ENCODE results near the gene ADAR. TPM values are rescaled to one million over a fixed set of nuclear protein-coding genes. Genes with fewer than 3 reads are reported as not detected.

The ADAR gene
- total and polyA plus RNA-seq, 2 of the 8 experiments (the other 6 are each of a cell fraction or from before 2014, with no cell fraction given): 125 to 242 TPM

- H3K79me2 ChIP-seq (ENCODE audit: control insufficient read depth in 1 of 2, insufficient read depth in 2 of 2, low read length in 2 of 2): no peaks in the 10 kb centered on the region
- H2BK12ac ChIP-seq (ENCODE audit: low read depth, low read length): no peak overlapping the region
- no peak overlapping the region for H3K9ac ChIP-seq (replicated peaks in 1 of 4; ENCODE audit: extremely low read depth in 1 of 4, low read depth in 3 of 4, low read length in 3 of 4)
- DNase-seq (ENCODE audit: low read depth in 1 of 2, low spot score in 2 of 2): no peak
- H3K4me2 ChIP-seq (ENCODE audit: insufficient read depth in 1 of 2, low read depth in 2 of 2, low read length in 2 of 2): no peak overlapping the region
- no peak overlapping the region for H2BK120ac ChIP-seq (replicated peaks; ENCODE audit: low read depth, low read length)
- no peak overlapping the region for H4K8ac ChIP-seq (ENCODE audit: extremely low read depth, insufficient read depth, low read length)
- H3K14ac ChIP-seq (ENCODE audit: insufficient read length): no peak overlapping the region
- H4K91ac ChIP-seq (replicated peaks; ENCODE audit: insufficient read length, low read length): no peak overlapping the region
- ChIA-PET CTCF (ENCODE audit: partially characterized antibody) (interaction anchor here (1.0 to 1.1 kb wide), 2 partner anchors 108 to 110 kb away, joined by 3 to 4 read pairs; no protein-coding TSS in a partner anchor), POLR2A (ENCODE audit: partially characterized antibody) (interaction anchor here (1.4 kb wide), 1 partner anchor 13 kb away, joined by 3 read pairs; no protein-coding TSS in a partner anchor)
- H4K20me1 ChIP-seq (replicated peaks in 1 of 2; ENCODE audit: control insufficient read depth in 1 of 2, insufficient read depth in 2 of 2, low read length in 2 of 2): no peaks in the 10 kb centered on the region
- peaks cover 0 to 4% of the 10 kb centered on the region in 2 experiments; a peak in 1 of 4 replicates for H3K9me3 ChIP-seq (ENCODE audit: insufficient read depth in 2 of 2, low read depth in 1 of 2, low read length in 1 of 2)
- TF ChIP-seq CREB1 (IDR thresholded peaks at IDR 0.05) (no peak), RAD21 (IDR thresholded peaks at IDR 0.05 in 1 of 2, conservative IDR thresholded peaks at IDR 0.05 in 1 of 2; ENCODE audit: low read depth in 2 of 2, low read length in 2 of 2) (no peak), GABPA (IDR thresholded peaks at IDR 0.05; ENCODE audit: borderline replicate concordance, insufficient read depth, low read length) (no peak), ATF3 (IDR thresholded peaks at IDR 0.05; ENCODE audit: insufficient read depth, low read depth, low read length) (no peak), SIN3A (conservative IDR thresholded peaks at IDR 0.05 in 1 of 2, IDR thresholded peaks at IDR 0.05 in 1 of 2; ENCODE audit: low read depth in 1 of 2, low read length in 2 of 2) (no peak), EP300 (IDR thresholded peaks at IDR 0.05; ENCODE audit: borderline replicate concordance in 1 of 2, low read depth in 2 of 2, low read length in 2 of 2) (no peak)
- no peaks in the 10 kb centered on the region for H3K36me3 ChIP-seq (ENCODE audit: control insufficient read depth in 2 of 4, insufficient read depth in 4 of 4, low read length in 3 of 4)
- no peaks in the 10 kb centered on the region for H3K4me1 ChIP-seq (replicated peaks in 1 of 4; ENCODE audit: control insufficient read depth in 3 of 4, insufficient read depth in 4 of 4, low read length in 3 of 4)
- H3K56ac ChIP-seq (replicated peaks; ENCODE audit: insufficient read length, low read depth, low read length): no peak overlapping the region
- no peak overlapping the region for H3K4me3 ChIP-seq (ENCODE audit: extremely low read depth in 1 of 4, insufficient read depth in 2 of 4, low read depth in 3 of 4, low read length in 4 of 4)
- no peak for FAIRE-seq
- H3K4ac ChIP-seq (replicated peaks; ENCODE audit: insufficient read length, low read depth, low read length): no peak overlapping the region
- no peak overlapping the region for H3K27ac ChIP-seq (ENCODE audit: low read depth, low read length)
- no peaks in the 10 kb centered on the region for H3K27me3 ChIP-seq (replicated peaks in 1 of 4; ENCODE audit: control insufficient read depth in 3 of 4, extremely low read depth in 1 of 4, insufficient read depth in 3 of 4, low read length in 3 of 4)
- no peak overlapping the region for H2BK5ac ChIP-seq (ENCODE audit: low read depth, low read length)
- no peaks in the 10 kb centered on the region for H3K79me1 ChIP-seq (ENCODE audit: low read depth, low read length)
- H3K18ac ChIP-seq (ENCODE audit: extremely low read depth, low read length): no peak overlapping the region
- no peak overlapping the region for H2BK15ac ChIP-seq (ENCODE audit: low read length)
- no peak overlapping the region for H4K5ac ChIP-seq (ENCODE audit: insufficient read length, low read depth, low read length)
- no peak overlapping the region for H2AFZ ChIP-seq (ENCODE audit: low read length)
- no peak overlapping the region for H2BK20ac ChIP-seq (ENCODE audit: low read length)
- H3K23me2 ChIP-seq (ENCODE audit: low read depth, low read length): no peaks in the 10 kb centered on the region
- H3K23ac ChIP-seq (ENCODE audit: insufficient read length): no peak overlapping the region
- no peak overlapping the region for H2AK5ac ChIP-seq (ENCODE audit: low read depth, low read length)
These were observed 31.9 kb upstream of the ADAR start for GRCh38 chr1:154639876-154640275.
